ENCODE results near the gene PTPRN2.

Gene PTPRN2

GRCh38 chr7:158017111-158018097 is 570.2 kb downstream of the PTPRN2 start:
- DNase-seq, result no peak

DNA sequence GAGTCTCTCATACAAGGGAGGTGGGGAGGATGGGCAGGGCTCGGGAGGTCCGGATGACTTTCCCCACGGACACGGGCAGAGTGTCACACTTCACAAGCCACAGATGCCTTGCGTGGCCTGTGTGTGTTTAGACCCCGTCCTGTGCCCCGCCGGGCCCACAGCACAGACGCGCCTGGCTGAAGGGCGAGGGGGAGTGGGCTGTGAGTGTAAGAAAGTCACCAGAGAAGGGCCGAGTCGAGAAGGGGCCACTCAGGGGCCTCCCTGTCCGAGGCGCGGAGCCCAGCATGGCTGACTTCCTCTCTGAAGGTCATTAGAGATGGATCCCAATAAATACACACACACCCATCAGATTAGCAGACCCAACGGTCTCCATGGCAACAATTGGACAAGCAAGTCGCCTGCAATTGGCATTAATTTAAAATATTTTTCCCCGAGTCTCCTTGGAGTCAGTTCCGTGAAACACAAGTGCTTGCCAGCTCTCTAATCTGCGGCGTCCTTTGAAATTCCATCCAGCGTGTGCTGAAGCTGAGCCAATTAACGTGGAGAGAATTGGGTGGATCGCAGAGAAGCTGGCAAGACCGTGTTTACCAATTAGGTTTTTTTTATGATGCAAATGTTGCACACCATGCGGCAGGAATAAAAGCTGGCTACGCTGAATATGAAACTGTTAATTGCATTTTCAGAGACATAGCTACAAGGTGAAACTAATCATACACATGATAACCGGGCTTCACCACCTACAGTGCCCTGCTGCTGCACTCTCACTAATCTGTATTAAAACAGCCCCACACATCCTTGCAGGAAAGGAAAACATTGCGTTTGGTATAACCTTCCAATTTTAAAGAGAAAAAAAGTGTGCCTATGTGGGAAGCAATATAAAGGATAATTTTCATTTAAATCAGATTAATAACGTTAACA is 571.2 kb downstream of the PTPRN2 start:
- DNase-seq, result no peak

DNA sequence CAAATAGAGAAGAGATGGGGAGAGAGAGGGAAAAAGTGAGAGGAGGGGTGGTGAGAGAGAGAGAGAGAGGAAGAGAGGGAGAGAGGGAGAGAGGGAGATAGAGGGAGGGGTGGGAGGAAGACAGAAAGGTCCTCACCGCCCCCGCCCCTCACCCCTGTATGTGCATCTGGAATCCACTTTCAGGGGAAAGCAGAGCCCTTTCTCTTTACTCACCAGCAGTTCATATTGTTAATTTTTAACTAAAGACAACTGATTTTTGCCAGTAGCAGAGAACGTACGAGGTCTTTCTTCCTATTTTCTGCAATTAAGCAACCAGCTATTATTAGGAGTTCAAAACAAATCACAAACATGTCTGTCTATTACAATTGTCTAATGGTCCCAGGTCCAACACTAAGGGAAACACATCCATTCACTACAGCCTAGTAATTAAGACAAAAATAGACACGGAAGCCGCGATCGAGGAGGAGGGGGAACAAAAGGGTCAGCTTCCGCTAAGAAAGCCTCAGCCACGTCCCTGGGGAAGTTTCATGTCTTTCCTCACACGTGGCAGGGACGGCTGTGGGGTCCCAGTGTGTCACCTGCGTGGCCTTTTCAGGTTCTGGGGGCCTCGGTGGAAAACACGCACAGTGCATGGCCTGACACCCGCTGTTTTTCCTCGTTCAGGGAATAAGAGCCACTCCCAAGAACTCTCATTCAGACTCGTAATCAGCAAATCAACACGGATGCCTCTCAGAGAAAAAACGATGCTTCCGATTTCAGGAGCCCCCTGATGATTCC is 572.0 kb downstream of the PTPRN2 start:
- DNase-seq, result no peak

DNA sequence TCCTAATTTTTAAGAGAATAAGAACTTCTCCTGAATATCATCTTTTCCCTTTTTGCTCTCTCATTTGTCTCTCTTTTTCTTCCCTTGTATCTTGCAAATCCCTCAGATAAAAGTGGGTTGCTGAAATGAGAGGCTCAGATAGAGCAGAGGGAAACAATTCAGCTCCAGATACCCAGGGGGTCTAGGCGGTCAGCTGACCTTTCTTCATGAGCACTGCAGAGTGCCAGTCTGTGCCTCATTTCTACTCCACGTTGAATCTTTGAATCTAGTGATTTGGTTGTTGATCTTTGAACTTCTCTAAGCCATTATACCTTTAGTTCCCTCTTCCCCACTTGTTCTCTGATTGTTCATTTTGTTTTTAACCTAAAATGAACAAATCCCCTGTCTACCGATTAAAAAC is 572.6 kb downstream of the PTPRN2 start:
- DNase-seq, result no peak

- no peak for DNase-seq
Measured at GRCh38 chr7:158013085-158013668, 574.4 kb downstream of the PTPRN2 start.

DNA sequence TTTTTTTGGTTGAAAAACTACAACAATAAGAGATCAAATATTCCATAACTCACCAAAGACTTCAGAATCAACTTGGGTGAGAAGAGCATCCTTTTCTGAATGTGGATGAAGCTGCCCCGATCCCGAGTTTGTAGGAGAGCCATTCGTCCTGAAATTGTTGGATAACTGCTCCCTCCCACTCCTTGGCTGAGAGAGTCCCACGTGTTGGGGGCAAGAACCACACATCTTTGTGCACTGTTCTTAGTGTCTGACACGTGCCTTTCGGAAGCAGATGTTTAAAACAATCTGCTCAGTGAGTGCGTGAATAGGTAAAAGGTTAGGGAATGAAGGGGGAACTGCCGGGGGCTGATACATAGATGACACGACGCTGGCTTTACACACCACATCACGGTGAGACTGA is 575.7 kb downstream of the PTPRN2 start:
- DNase-seq, result no peak

GRCh38 chr7:158010961-158011693 is 576.5 kb downstream of the PTPRN2 start:
- DNase-seq, result no peak

GRCh38 chr7:158009886-158010285 is 577.7 kb downstream of the PTPRN2 start:
- DNase-seq, result no peak

GRCh38 chr7:158008267-158008666 is 579.4 kb downstream of the PTPRN2 start:
- no peak for DNase-seq

GRCh38 chr7:158007697-158008257 is 579.8 kb downstream of the PTPRN2 start:
- DNase-seq, result no peak

GRCh38 chr7:158006841-158007696 is 580.6 kb downstream of the PTPRN2 start:
- no peak for DNase-seq

DNA sequence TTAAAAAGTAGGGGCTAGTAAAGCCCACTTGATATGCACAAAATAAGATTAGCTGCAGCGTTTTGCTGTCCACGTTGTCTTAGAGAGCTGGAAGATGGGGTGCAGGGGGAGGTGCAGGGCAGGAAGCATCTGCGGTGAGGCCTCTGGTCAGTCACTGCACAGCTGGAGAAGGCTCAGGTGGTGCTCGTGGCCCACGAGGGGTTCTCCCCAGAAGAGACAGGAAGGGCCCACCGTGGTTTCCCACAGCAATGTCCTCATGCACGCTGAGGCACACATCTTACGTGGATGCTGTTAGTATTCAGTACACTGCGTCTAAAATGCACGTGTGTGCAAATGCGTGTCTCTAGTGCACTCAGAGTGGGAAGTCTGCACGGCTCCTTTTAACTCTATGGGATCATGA is 582.1 kb downstream of the PTPRN2 start:
- no peak for DNase-seq

- DNase-seq, result no peak
Measured at GRCh38 chr7:158004123-158004490, 583.5 kb downstream of the PTPRN2 start.

- DNase-seq, result no peak
Measured at GRCh38 chr7:158003441-158004122, 584.0 kb downstream of the PTPRN2 start.

GRCh38 chr7:158002486-158003080 is 585.0 kb downstream of the PTPRN2 start:
- no peak for DNase-seq

GRCh38 chr7:158001621-158002320 is 585.9 kb downstream of the PTPRN2 start:
- DNase-seq, result no peak

DNA sequence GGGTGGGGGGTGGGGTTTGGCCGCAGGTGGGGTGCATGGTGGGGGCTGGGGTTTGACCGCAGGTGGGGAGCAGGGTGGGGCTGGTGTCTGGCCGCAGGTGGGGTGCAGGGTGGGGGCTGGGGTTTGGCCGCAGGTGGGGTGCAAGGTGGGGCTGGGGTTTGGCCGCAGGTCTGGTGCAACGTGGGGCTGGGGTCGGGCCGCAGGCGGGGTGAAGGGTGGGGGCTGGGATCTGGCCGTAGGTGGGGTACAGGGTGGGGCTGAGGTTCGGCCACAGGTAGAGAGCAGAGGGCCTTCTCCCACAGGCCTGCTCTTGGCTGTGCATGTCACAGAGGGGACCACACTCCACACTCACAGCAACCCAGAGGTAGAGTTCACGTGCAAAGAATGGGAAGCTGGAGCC is 586.6 kb downstream of the PTPRN2 start:
- DNase-seq, result no peak

DNA sequence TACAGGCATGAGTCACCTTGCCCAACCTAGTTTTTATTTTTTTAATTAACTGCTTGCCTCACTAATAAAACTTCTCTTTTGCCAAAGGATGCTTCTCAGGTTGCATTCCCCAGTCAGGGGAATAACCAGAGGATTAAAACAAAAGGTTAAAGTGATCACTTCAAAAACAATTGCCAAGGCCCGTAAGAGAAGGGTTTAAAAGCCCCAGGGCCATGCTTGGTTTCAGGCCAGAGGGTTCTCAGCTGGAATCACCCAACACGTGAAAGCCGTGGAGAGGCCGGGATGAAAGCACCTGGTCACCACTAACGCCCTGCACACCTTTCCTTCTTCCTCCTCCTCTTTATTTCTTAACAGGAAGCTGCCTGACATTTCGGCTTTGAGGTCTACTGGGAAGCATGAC is 587.5 kb downstream of the PTPRN2 start:
- DNase-seq, result no peak
